Measurements from ENCODE around the gene SFMBT1. TPM values are rescaled to one million over a fixed set of nuclear protein-coding genes. Genes with fewer than 3 reads are reported as not detected.

SFMBT1 gene
- total RNA-seq, 1 experiment from 2014 or later: 14.8 TPM

- ATAC-seq (no peak), DNase-seq (ENCODE audit: low read depth, low spot score) (no peak)
- no peak overlapping the region for H3K9ac ChIP-seq (ENCODE audit: low read length)
- ChIA-PET CTCF (no interaction called here), RAD21 (ENCODE audit: low non-redundant PET in 1 of 2, low total read pairs in 2 of 2, uncharacterized antibody in 2 of 2, unreplicated experiment in 2 of 2) (no interaction called here), POLR2A (no interaction called here)
- no peak overlapping the region for H3K27ac ChIP-seq (ENCODE audit: low read depth, low read length)
- TF ChIP-seq ZNF274 (IDR thresholded peaks at IDR 0.05; ENCODE audit: low read depth, low read length): no peak
- no peak for TF ChIP-seq MAX (IDR thresholded peaks at IDR 0.05)
- TF ChIP-seq POLR2AphosphoS5 (IDR thresholded peaks at IDR 0.05; ENCODE audit: low read depth, low read length): no peak
- TF ChIP-seq ZBTB33 (IDR thresholded peaks at IDR 0.05; ENCODE audit: extremely low read depth, insufficient replicate concordance, low read length): no peak
- no peak for TF ChIP-seq POLR2A (IDR thresholded peaks at IDR 0.05; ENCODE audit: borderline replicate concordance, extremely low read depth, insufficient read depth, insufficient read length)
- TF ChIP-seq JUND (IDR thresholded peaks at IDR 0.05): no peak
- no peak for TF ChIP-seq REST (IDR thresholded peaks at IDR 0.05; ENCODE audit: low read depth)
- TF ChIP-seq EZH2 (IDR thresholded peaks at IDR 0.05): no peak
- TF ChIP-seq EZH2phosphoT487 (IDR thresholded peaks at IDR 0.05; ENCODE audit: borderline replicate concordance): no peak
- H3K9me2 ChIP-seq (ENCODE audit: insufficient read depth): no peaks in the 10 kb centered on the region
- BruUV-seq (replicated peaks): no TSS peak
- intact Hi-C loops (cut with micrococcal nuclease): no loop called here
- no peaks in the 10 kb centered on the region for H3K36me3 ChIP-seq (ENCODE audit: control insufficient read depth in 1 of 2, insufficient read depth in 2 of 2, low read length in 2 of 2)
- 0 out of 2 replicates have a peak, but pooled peaks cover 3% of the 10 kb centered on the region for H3K79me2 ChIP-seq (ENCODE audit: insufficient read depth, low read length)
- H4K20me1 ChIP-seq (ENCODE audit: insufficient read depth): no peaks in the 10 kb centered on the region
- no peaks in the 10 kb centered on the region for H3K4me1 ChIP-seq (ENCODE audit: control insufficient read depth in 1 of 2, insufficient read depth in 2 of 2, low read length in 2 of 2)
- H3K4me3 ChIP-seq (replicated peaks in 1 of 2; ENCODE audit: low read depth in 1 of 2, low read length in 2 of 2): no peak overlapping the region
- H2AFZ ChIP-seq (ENCODE audit: low read depth, low read length, poor library complexity, severe bottlenecking): no peak overlapping the region
- no peak overlapping the region for H3K4me2 ChIP-seq (ENCODE audit: low read length)
- no peaks in the 10 kb centered on the region for H3K9me3 ChIP-seq (ENCODE audit: control insufficient read depth in 1 of 2, insufficient read depth in 1 of 2, low read depth in 1 of 2, low read length in 2 of 2)
- H3K27me3 ChIP-seq (ENCODE audit: insufficient read depth, low read length): no peaks in the 10 kb centered on the region
Observed at GRCh38 chr3:52865994-52866393, 179.9 kb downstream of the SFMBT1 start.
